Measurements from ENCODE around the gene VSTM2B. TPM values are rescaled to one million over a fixed set of nuclear protein-coding genes. Genes with fewer than 3 reads are reported as not detected.

The VSTM2B gene
- total and polyA plus RNA-seq, 10 donors = not detected

DNA sequence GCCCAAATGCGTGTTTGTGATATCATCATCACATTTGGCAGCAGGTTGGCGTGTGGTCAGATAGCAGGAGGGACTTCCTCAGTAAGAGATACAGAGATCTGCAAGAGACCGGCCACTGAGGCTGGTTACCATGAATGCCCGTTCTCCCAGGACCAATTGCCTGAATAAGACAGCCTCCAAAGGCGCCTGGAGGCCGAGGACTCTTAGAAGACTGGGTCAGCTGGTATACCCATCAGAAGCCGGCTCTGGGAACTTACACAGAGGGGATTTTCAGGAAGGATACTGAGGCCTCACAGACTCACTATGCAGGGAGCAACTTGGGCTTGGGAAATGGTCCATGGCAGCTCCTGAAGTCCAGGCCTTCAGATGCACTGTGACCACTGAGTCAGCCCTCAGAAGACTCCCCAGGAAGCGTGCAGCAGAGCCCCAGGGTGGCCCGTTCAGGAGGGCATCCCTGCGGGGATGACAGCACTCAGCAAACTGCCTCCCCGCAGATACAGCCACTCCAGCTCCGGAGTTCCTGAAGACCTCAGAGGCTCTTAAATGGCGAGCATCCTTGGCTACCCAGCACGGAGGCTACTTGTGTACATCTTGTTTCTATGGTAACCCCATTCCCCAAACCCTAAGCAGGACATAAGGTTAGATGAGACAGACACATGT lies 26.4 kb upstream of the VSTM2B start:
- 68 to 78% (median 74%) methylated on average over 12 to 14 of the region's 14 CpGs for WGBS, 5 donors
- no peaks in the 10 kb centered on the region for H3K4me1 ChIP-seq
- no peaks in the 10 kb centered on the region for H3K36me3 ChIP-seq
- H3K27ac ChIP-seq = no peak overlapping the region
- intact Hi-C loops (cut with DNase I; ENCODE audit: low total_unique reads) = no loop called here
- no peaks in the 10 kb centered on the region for H3K9me3 ChIP-seq
- no peak for TF ChIP-seq POLR2AphosphoS5 (IDR thresholded peaks at IDR 0.05)
- TF ChIP-seq POLR2A (IDR thresholded peaks at IDR 0.05) = no peak
- TF ChIP-seq CTCF (IDR thresholded peaks at IDR 0.05 in 8 of 11, conservative IDR thresholded peaks at IDR 0.05 in 3 of 11) = no peak
- H3K27me3 ChIP-seq (replicated peaks in 1 of 7) = peaks cover 0 to 17% (median 0%) of the 10 kb centered on the region in 7 donors
- DNase-seq = no peak
- H3K4me3 ChIP-seq = no peak overlapping the region

DNA sequence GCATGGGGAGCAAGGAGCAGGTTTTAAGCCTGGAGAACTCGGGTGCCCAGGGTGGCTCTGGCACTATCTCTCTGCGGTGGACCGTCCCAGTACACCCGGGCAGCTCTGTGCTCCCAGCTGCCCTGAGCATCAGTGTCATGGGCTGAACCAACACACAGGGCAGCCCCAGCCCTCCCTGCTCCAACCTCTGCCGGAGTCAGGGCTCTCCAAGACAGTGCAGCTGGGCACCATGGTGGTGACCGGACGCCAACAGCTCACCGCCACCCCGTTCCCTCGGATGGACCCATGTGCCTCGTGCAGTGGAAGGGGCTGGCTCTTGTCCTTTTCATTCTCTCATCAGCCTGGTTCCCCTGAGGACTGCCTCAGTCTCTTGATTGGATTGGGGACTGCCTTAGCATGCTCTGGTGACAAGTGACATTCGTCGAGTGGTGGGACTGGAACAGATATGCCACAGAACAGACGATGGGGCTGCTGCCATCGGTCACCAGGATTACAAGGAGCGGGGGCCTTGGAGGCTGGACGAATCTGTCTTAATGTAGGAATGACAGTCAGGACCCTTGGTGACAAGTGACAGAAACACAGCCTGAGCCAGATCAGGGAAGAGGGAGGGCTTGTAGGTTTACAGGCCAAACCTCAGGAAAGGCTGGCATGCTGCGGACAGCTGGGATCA lies 25.7 kb upstream of the VSTM2B start:
- intact Hi-C loops (cut with DNase I; ENCODE audit: low total_unique reads) = no loop called here
- peaks cover 0 to 22% (median 0%) of the 10 kb centered on the region in 7 donors for H3K27me3 ChIP-seq (replicated peaks in 1 of 7)
- WGBS, 5 donors = 83 to 86% (median 84%) methylated on average over 9 to 18 of the region's 18 CpGs

GRCh38 chr19:29501816-29502580 lies 23.8 kb upstream of the VSTM2B start:
- Histone ChIP-seq H3K9me3 (no peaks in the 10 kb centered on the region), H3K27ac (no peak overlapping the region), H3K36me3 (no peaks in the 10 kb centered on the region), H3K4me3 (no peak overlapping the region), H3K27me3 (replicated peaks in 1 of 7) (peaks cover 0 to 32% (median 0%) of the 10 kb centered on the region in 7 donors), H3K4me1 (no peaks in the 10 kb centered on the region)
- intact Hi-C loops (cut with DNase I; ENCODE audit: low total_unique reads) = no loop called here
- no peak for DNase-seq
- 79 to 93% (median 81%) methylated on average over 16 to 18 of the region's 18 CpGs for WGBS, 5 donors
- TF ChIP-seq POLR2AphosphoS5 (IDR thresholded peaks at IDR 0.05) (no peak), CTCF (IDR thresholded peaks at IDR 0.05 in 8 of 11, conservative IDR thresholded peaks at IDR 0.05 in 3 of 11) (no peak), POLR2A (IDR thresholded peaks at IDR 0.05) (no peak)

More for the DNA sequence above, 25.7 kb upstream of the VSTM2B start:
- H3K4me3 ChIP-seq = no peak overlapping the region
- TF ChIP-seq POLR2AphosphoS5 (IDR thresholded peaks at IDR 0.05) (no peak), CTCF (IDR thresholded peaks at IDR 0.05 in 8 of 11, conservative IDR thresholded peaks at IDR 0.05 in 3 of 11) (no peak), POLR2A (IDR thresholded peaks at IDR 0.05) (no peak)
- H3K9me3 ChIP-seq = no peaks in the 10 kb centered on the region
- no peak overlapping the region for H3K27ac ChIP-seq
- DNase-seq = no peak
- no peaks in the 10 kb centered on the region for H3K36me3 ChIP-seq
- no peaks in the 10 kb centered on the region for H3K4me1 ChIP-seq

- H3K4me1 ChIP-seq = no peaks in the 10 kb centered on the region
- no peak overlapping the region for H3K4me3 ChIP-seq
- no peak for TF ChIP-seq POLR2AphosphoS5 (IDR thresholded peaks at IDR 0.05)
- DNase-seq = no peak
- H3K27ac ChIP-seq = no peak overlapping the region
- H3K36me3 ChIP-seq = no peaks in the 10 kb centered on the region
- WGBS, 5 donors = 84 to 92% (median 87%) methylated on average over 3 of the region's 3 CpGs
- intact Hi-C loops (cut with DNase I; ENCODE audit: low total_unique reads) = no loop called here
- no peaks in the 10 kb centered on the region for H3K9me3 ChIP-seq
- H3K27me3 ChIP-seq (replicated peaks in 1 of 7) = peaks cover 0 to 32% (median 0%) of the 10 kb centered on the region in 7 donors
Observed at GRCh38 chr19:29502581-29502850, 23.3 kb upstream of the VSTM2B start.

All from spleen (tissue), 11 donors.